ENCODE data around the gene AMPD1. TPM values are rescaled to one million over a fixed set of nuclear protein-coding genes. Genes with fewer than 3 reads are reported as not detected.
A peak's percentile ranks its signal among the peaks of the same experiment; 100 is the strongest.

AMPD1 gene
- total and polyA plus RNA-seq, 4 donors = 0.34 TPM; not detected in 3

- H3K4me3 ChIP-seq = no peak overlapping the region
- H3K27ac ChIP-seq (ENCODE audit: low read depth in 1 of 2, low read length in 1 of 2) = no peak overlapping the region
- TF ChIP-seq CTCF (IDR thresholded peaks at IDR 0.05; ENCODE audit: control extremely low read depth, extremely low read depth) = no peak
- no peaks in the 10 kb centered on the region for H3K27me3 ChIP-seq (ENCODE audit: control insufficient read depth in 3 of 3, insufficient read depth in 3 of 3, low read length in 2 of 3)
- WGBS, 2 donors = 87% methylated on average over 3 of the region's 3 CpGs
- no peak overlapping the region for H3K9ac ChIP-seq (ENCODE audit: insufficient read depth in 1 of 2, low read length in 2 of 2)
- peaks cover 0 to 11% (median 5%) of the 10 kb centered on the region in 5 donors for H3K4me1 ChIP-seq (ENCODE audit: control insufficient read depth in 5 of 5, insufficient read depth in 5 of 5, low read length in 5 of 5)
- peaks cover 22 to 66% (median 50%) of the 10 kb centered on the region in 4 donors for H3K36me3 ChIP-seq (ENCODE audit: control insufficient read depth in 4 of 4, insufficient read depth in 4 of 4, low read length in 4 of 4)
- DNase-seq (no peak), ATAC-seq (ENCODE audit: insufficient read depth, low FRiP score) (no peak)
- H3K9me3 ChIP-seq (ENCODE audit: control insufficient read depth in 4 of 4, insufficient read depth in 3 of 4, low read length in 3 of 4) = no peaks in the 10 kb centered on the region
Observed at GRCh38 chr1:114719424-114719787, 24.1 kb upstream of the AMPD1 start.

- Histone ChIP-seq H3K9ac (ENCODE audit: insufficient read depth in 1 of 2, low read length in 2 of 2) (no peak overlapping the region), H3K4me3 (no peak overlapping the region), H3K27me3 (ENCODE audit: control insufficient read depth in 3 of 3, insufficient read depth in 3 of 3, low read length in 2 of 3) (no peaks in the 10 kb centered on the region), H3K4me1 (ENCODE audit: control insufficient read depth in 5 of 5, insufficient read depth in 5 of 5, low read length in 5 of 5) (peaks cover 0 to 11% (median 5%) of the 10 kb centered on the region in 5 donors), H3K9me3 (ENCODE audit: control insufficient read depth in 4 of 4, insufficient read depth in 3 of 4, low read length in 3 of 4) (no peaks in the 10 kb centered on the region), H3K27ac (ENCODE audit: low read depth in 1 of 2, low read length in 1 of 2) (no peak overlapping the region), H3K36me3 (ENCODE audit: control insufficient read depth in 4 of 4, insufficient read depth in 4 of 4, low read length in 4 of 4) (peaks cover 22 to 62% (median 48%) of the 10 kb centered on the region in 4 donors)
- WGBS, 2 donors = 92% methylated on average over 11 of the region's 11 CpGs
- no peak for TF ChIP-seq CTCF (IDR thresholded peaks at IDR 0.05; ENCODE audit: control extremely low read depth, extremely low read depth)
- ATAC-seq (ENCODE audit: insufficient read depth, low FRiP score) = no peak
- DNase-seq = no peak
Observed at GRCh38 chr1:114718661-114719423, 23.5 kb upstream of the AMPD1 start.

- peak within 1 kb of the TSS; percentile 93 to 95 for H3K27ac ChIP-seq (ENCODE audit: low read depth in 1 of 2, low read length in 1 of 2)
- no peaks in the 10 kb centered on the region for H3K27me3 ChIP-seq (ENCODE audit: control insufficient read depth in 3 of 3, insufficient read depth in 3 of 3, low read length in 2 of 3)
- H3K9me3 ChIP-seq (ENCODE audit: control insufficient read depth in 4 of 4, insufficient read depth in 3 of 4, low read length in 3 of 4) = no peaks in the 10 kb centered on the region
- H3K4me1 ChIP-seq (ENCODE audit: control insufficient read depth in 5 of 5, insufficient read depth in 5 of 5, low read length in 5 of 5) = peaks cover 0 to 11% (median 3%) of the 10 kb centered on the region in 5 donors
- no peak for TF ChIP-seq CTCF (IDR thresholded peaks at IDR 0.05; ENCODE audit: control extremely low read depth, extremely low read depth)
- H3K36me3 ChIP-seq (ENCODE audit: control insufficient read depth in 4 of 4, insufficient read depth in 4 of 4, low read length in 4 of 4) = peaks cover 17 to 53% (median 42%) of the 10 kb centered on the region in 4 donors
- DNase-seq = peak; percentile 94 to 96 (median 95)
- ATAC-seq (ENCODE audit: insufficient read depth, low FRiP score) = peak; percentile 99
- H3K4me3 ChIP-seq = peak within 1 kb of the TSS; percentile 76
- H3K9ac ChIP-seq (ENCODE audit: insufficient read depth in 1 of 2, low read length in 2 of 2) = peak within 1 kb of the TSS; percentile 98
- 0 to 1% methylated on average over 38 of the region's 38 CpGs for WGBS, 2 donors
Observed at GRCh38 chr1:114716304-114717170, 21.2 kb upstream of the AMPD1 start, which contains the start of gene NRAS. Gene NRAS (minus strand): TSS chr1:114716771. CDS start chr1:114716160, 611 bp downstream.

Data from lung (tissue), 12 donors.